ENCODE results near the gene RAF1. TPM values are rescaled to one million over a fixed set of nuclear protein-coding genes. Genes with fewer than 3 reads are reported as not detected.
"Not testable (repeated sequence)": the region's sequence is repeated elsewhere in the genome, so short reads cannot be mapped to it uniquely, and the experiment has no call there.

RAF1 gene
- total RNA-seq, 4 donors from 2014 or later = 74.5 to 123 (median 110) TPM

- Histone ChIP-seq H3K4me3 (no peak overlapping the region), H3K27ac (no peak overlapping the region), H3K27me3 (no peaks in the 10 kb centered on the region), H3K9me3 (no peaks in the 10 kb centered on the region), H3K4me1 (no peaks in the 10 kb centered on the region), H3K36me3 (no peaks in the 10 kb centered on the region)
- intact Hi-C loops (cut with DNase I; ENCODE audit: low total_unique reads) = no loop called here
- TF ChIP-seq POLR2A (IDR thresholded peaks at IDR 0.05) (no peak), CTCF (IDR thresholded peaks at IDR 0.05) (peak; percentile 7 to 61 (median 44))
- DNase-seq = peak; percentile 24
Observed at GRCh38 chr3:12706504-12707253, 42.8 kb upstream of the RAF1 start.

GRCh38 chr3:12705981-12706380, 42.1 kb upstream of the RAF1 start:
- Histone ChIP-seq H3K4me1 (no peaks in the 10 kb centered on the region), H3K27me3 (no peaks in the 10 kb centered on the region), H3K36me3 (no peaks in the 10 kb centered on the region), H3K27ac (no peak overlapping the region), H3K4me3 (no peak overlapping the region), H3K9me3 (no peaks in the 10 kb centered on the region)
- DNase-seq = no peak
- intact Hi-C loops (cut with DNase I; ENCODE audit: low total_unique reads) = no loop called here
- TF ChIP-seq POLR2A (IDR thresholded peaks at IDR 0.05) (no peak), CTCF (IDR thresholded peaks at IDR 0.05) (no peak)

GRCh38 chr3:12705374-12705926, 41.5 kb upstream of the RAF1 start:
- no peak overlapping the region for H3K27ac ChIP-seq
- no peaks in the 10 kb centered on the region for H3K4me1 ChIP-seq
- intact Hi-C loops (cut with DNase I; ENCODE audit: low total_unique reads) = no loop called here
- no peaks in the 10 kb centered on the region for H3K27me3 ChIP-seq
- TF ChIP-seq CTCF (IDR thresholded peaks at IDR 0.05) (no peak), POLR2A (IDR thresholded peaks at IDR 0.05) (no peak)
- H3K9me3 ChIP-seq = no peaks in the 10 kb centered on the region
- no peaks in the 10 kb centered on the region for H3K36me3 ChIP-seq
- no peak for DNase-seq
- H3K4me3 ChIP-seq = no peak overlapping the region

- intact Hi-C loops (cut with DNase I; ENCODE audit: low total_unique reads) = no loop called here
Observed at GRCh38 chr3:12702501-12702900, 38.6 kb upstream of the RAF1 start.

GRCh38 chr3:12701601-12702000, 37.7 kb upstream of the RAF1 start:
- H3K27me3 ChIP-seq; intact Hi-C loops (cut with DNase I; ENCODE audit: low total_unique reads); DNase-seq; H3K27ac ChIP-seq; H3K4me3 ChIP-seq; H3K36me3 ChIP-seq; H3K4me1 ChIP-seq; H3K9me3 ChIP-seq: not testable (repeated sequence)

More at GRCh38 chr3:12702501-12702900, 38.6 kb upstream of the RAF1 start:
- Histone ChIP-seq H3K4me1 (no peaks in the 10 kb centered on the region), H3K36me3 (no peaks in the 10 kb centered on the region), H3K4me3 (no peak overlapping the region), H3K9me3 (no peaks in the 10 kb centered on the region), H3K27me3 (no peaks in the 10 kb centered on the region), H3K27ac (no peak overlapping the region)
- no peak for DNase-seq
- TF ChIP-seq POLR2A (IDR thresholded peaks at IDR 0.05) (no peak), CTCF (IDR thresholded peaks at IDR 0.05) (no peak)

All from uterus (tissue), 4 donors.